GM12873 (cell line): ENCODE measurements around the gene TDRD12.

Experiments
- TF ChIP-seq, protein P1 (sequence below): IDR thresholded peaks from 2 replicates; pipeline ENCODE4 v1.5.1; 2012; ENCODE audit warnings: low read depth, mild to moderate bottlenecking, moderate library complexity, low read length, control low read depth; ENCODE audit not compliant: insufficient read depth; ENCODE audit errors: missing control alignments

TDRD12 gene

DNA sequence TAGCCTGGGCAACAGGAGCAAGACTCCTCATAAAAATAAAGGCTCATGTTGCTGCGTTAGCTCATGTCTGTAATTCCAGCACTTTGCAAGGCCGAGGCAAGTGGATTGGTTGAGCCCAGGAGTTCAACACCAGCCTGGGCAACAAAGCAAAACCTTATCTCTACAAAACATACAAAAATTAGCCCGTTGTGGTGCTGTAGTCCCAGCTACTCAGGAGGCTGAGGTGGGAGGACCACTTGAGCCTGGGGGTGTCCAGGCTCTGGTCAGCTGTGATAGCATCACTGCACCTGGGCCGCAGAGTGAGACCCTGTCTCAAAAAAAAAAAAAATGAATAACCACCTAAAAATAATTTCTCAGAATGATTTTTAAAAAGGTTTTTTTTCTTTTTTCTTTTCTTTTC, 31.9 kb upstream of the TDRD12 start:
- TF ChIP-seq, protein P1, sequence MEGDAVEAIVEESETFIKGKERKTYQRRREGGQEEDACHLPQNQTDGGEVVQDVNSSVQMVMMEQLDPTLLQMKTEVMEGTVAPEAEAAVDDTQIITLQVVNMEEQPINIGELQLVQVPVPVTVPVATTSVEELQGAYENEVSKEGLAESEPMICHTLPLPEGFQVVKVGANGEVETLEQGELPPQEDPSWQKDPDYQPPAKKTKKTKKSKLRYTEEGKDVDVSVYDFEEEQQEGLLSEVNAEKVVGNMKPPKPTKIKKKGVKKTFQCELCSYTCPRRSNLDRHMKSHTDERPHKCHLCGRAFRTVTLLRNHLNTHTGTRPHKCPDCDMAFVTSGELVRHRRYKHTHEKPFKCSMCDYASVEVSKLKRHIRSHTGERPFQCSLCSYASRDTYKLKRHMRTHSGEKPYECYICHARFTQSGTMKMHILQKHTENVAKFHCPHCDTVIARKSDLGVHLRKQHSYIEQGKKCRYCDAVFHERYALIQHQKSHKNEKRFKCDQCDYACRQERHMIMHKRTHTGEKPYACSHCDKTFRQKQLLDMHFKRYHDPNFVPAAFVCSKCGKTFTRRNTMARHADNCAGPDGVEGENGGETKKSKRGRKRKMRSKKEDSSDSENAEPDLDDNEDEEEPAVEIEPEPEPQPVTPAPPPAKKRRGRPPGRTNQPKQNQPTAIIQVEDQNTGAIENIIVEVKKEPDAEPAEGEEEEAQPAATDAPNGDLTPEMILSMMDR: no peak

DNA sequence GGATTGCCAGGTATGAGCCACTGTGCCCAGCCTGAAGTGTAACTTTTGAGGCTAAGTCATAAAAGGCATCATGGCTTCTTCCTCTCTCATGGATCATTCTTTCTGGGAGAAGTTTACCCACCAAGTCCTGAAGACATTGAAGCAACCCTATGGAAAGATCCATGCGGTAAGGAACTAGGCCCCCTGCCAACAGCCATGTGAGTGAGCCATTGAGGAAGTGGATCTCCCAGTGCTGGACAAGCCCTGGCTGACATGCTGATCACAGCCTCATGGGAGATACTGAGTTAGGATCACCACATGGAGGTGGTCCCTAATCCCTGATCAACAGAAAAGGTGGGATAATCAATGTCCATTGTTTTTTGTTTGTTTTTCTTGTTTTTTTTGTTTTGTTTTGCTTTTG, 31.3 kb upstream of the TDRD12 start:
- TF ChIP-seq, protein P1: no peak

- TF ChIP-seq, protein P1: no peak
These were observed 28.1 kb upstream of the TDRD12 start, which contains the start of gene NUDT19 for GRCh38 chr19:32691291-32691951. Gene NUDT19, plus strand, starts transcription at chr19:32691821. Its CDS starts 140 bp downstream, at chr19:32691961.

- TF ChIP-seq, protein P1: no peak
These were observed 27.4 kb upstream of the TDRD12 start for GRCh38 chr19:32691952-32692726.

DNA sequence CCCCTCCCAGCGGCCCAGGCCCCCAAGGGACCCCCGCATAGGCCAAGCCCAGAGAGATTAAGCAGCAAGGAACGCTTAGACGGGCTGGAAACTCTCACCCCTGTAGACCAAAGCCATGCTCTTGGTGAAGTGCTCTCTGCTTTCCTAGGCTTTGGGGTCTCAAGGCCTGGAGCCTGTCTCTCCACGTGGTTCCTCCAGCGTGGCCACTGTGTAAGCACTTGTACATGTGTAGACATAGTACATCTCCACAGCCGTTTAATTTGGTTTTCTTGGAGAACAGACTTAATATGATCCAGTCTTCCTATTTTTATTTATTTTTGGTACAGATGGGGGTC, 26.9 kb upstream of the TDRD12 start:
- TF ChIP-seq, protein P1: no peak

- TF ChIP-seq, protein P1: no peak
These were observed 17.6 kb upstream of the TDRD12 start for GRCh38 chr19:32702010-32702409.

DNA sequence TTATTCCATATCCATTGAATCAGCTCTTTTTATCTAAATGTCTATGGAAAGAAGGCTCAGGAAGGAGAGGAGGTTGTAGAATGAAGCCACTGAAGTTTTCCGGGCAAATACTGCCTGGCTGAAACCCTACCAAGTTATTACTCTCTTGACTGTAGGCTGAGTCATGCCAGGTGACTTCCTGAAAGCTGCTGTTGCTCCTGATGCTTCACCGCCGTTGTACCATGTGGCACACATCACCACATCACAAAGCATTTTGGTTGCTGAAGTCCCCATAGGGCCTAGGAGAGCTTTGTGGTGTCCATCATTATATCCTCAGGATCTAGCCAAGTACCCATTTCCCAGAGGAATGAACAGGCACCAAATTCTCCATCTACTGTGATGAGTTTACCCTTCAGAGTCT, 11.1 kb upstream of the TDRD12 start:
- TF ChIP-seq, protein P1: no peak
